ENCODE results near the gene NHERF2. TPM values are rescaled to one million over a fixed set of nuclear protein-coding genes. Genes with fewer than 3 reads are reported as not detected.

NHERF2 gene
- total and polyA plus RNA-seq, 7 donors: 61.6 to 156 (median 86.8) TPM

DNA sequence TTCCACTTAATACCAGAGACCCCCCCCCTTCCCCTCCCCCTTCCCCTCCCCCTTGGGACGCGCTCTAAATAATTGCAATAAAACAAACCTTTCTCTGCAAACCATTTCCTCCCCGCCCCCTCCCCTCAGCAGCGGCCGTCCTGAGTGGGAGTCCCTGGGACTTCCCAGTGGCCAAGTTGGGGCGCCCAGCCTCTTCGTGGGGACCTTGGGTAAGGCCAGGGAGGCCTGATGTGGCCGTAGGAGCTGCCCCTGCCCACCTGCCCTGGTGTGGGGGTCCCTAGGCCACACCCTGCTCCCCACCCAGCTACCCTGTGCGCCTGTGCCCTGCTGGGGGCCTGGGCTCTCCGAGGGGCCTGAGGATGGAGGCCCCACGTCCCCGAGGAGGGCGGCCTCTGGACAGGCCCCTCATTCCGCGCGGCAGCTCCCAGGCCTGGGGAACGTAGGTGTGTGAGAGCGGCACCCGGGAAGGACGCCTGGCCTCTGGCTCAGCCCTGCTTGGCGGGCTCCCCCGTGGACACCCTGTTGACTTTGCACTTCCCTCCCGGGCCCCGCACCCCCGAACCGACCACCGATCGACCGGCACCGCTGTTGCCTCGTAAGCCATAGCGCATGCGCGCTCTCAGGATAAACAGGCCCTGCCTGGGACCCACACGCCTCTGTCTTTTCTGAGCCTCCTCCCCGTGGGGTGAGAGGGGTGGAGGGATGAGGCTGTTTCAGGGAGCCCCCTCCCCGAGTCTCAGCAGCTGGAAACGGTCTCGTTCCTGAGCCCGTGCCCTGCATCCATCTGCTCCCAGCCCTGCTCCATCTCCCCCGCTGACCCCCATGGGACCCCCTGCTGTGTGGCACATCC is 11.9 kb downstream of the NHERF2 start:
- DNase-seq (no peak), ATAC-seq (no peak)
- H3K36me3 ChIP-seq (ENCODE audit: insufficient read depth in 1 of 2, low read depth in 1 of 2): peaks cover 0 to 7% of the 10 kb centered on the region in 2 donors

GRCh38 chr16:2039274-2040031 is 12.8 kb downstream of the NHERF2 start:
- no peaks in the 10 kb centered on the region for H3K27me3 ChIP-seq (ENCODE audit: insufficient read depth in 3 of 3, low read length in 2 of 3)
- intact Hi-C loops (cut with DNase I): no loop called here
- DNase-seq (peak; percentile 69 to 86), ATAC-seq (peak in 3 of 4 donors; percentile 19 to 44 (median 20))
- peaks cover 22% of the 10 kb centered on the region for H3K4me1 ChIP-seq
- WGBS, 3 donors: 49 to 51% (median 49%) methylated on average over 28 to 29 of the region's 29 CpGs
- peaks cover 0 to 7% of the 10 kb centered on the region in 2 donors for H3K36me3 ChIP-seq (ENCODE audit: insufficient read depth in 1 of 2, low read depth in 1 of 2)
- TF ChIP-seq, protein P1, sequence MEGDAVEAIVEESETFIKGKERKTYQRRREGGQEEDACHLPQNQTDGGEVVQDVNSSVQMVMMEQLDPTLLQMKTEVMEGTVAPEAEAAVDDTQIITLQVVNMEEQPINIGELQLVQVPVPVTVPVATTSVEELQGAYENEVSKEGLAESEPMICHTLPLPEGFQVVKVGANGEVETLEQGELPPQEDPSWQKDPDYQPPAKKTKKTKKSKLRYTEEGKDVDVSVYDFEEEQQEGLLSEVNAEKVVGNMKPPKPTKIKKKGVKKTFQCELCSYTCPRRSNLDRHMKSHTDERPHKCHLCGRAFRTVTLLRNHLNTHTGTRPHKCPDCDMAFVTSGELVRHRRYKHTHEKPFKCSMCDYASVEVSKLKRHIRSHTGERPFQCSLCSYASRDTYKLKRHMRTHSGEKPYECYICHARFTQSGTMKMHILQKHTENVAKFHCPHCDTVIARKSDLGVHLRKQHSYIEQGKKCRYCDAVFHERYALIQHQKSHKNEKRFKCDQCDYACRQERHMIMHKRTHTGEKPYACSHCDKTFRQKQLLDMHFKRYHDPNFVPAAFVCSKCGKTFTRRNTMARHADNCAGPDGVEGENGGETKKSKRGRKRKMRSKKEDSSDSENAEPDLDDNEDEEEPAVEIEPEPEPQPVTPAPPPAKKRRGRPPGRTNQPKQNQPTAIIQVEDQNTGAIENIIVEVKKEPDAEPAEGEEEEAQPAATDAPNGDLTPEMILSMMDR (IDR thresholded peaks at IDR 0.05): no peak
- peak overlapping the region; percentile 69 for H3K27ac ChIP-seq
- no peak overlapping the region for H3K4me3 ChIP-seq
- H3K9me3 ChIP-seq: no peaks in the 10 kb centered on the region

More for the DNA sequence above, 11.9 kb downstream of the NHERF2 start:
- Histone ChIP-seq H3K27ac (peak overlapping the region; percentile 69), H3K4me3 (no peak overlapping the region), H3K27me3 (ENCODE audit: insufficient read depth in 3 of 3, low read length in 2 of 3) (no peaks in the 10 kb centered on the region), H3K9me3 (no peaks in the 10 kb centered on the region), H3K4me1 (peaks cover 22% of the 10 kb centered on the region)
- 67 to 74% (median 68%) methylated on average over 38 to 41 of the region's 41 CpGs for WGBS, 3 donors
- TF ChIP-seq, protein P1 (IDR thresholded peaks at IDR 0.05): no peak
- intact Hi-C loops (cut with DNase I): no loop called here

GRCh38 chr16:2040041-2040786 is 13.5 kb downstream of the NHERF2 start:
- DNase-seq (no peak), ATAC-seq (peak in 1 of 4 donors; percentile 7)
- WGBS, 3 donors: 37 to 51% (median 40%) methylated on average over 24 of the region's 24 CpGs
- H3K27ac ChIP-seq: peak overlapping the region; percentile 63
- peaks cover 22% of the 10 kb centered on the region for H3K4me1 ChIP-seq
- H3K27me3 ChIP-seq (ENCODE audit: insufficient read depth in 3 of 3, low read length in 2 of 3): no peaks in the 10 kb centered on the region
- H3K36me3 ChIP-seq (ENCODE audit: insufficient read depth in 1 of 2, low read depth in 1 of 2): peaks cover 0 to 7% of the 10 kb centered on the region in 2 donors
- TF ChIP-seq, protein P1 (IDR thresholded peaks at IDR 0.05): no peak
- no peak overlapping the region for H3K4me3 ChIP-seq
- intact Hi-C loops (cut with DNase I): no loop called here
- no peaks in the 10 kb centered on the region for H3K9me3 ChIP-seq

GRCh38 chr16:2040787-2041522 is 14.3 kb downstream of the NHERF2 start:
- H3K36me3 ChIP-seq (ENCODE audit: insufficient read depth in 1 of 2, low read depth in 1 of 2): peaks cover 0 to 7% of the 10 kb centered on the region in 2 donors
- intact Hi-C loops (cut with DNase I): no loop called here
- 36 to 51% (median 38%) methylated on average over 19 to 20 of the region's 20 CpGs for WGBS, 3 donors
- H3K27me3 ChIP-seq (ENCODE audit: insufficient read depth in 3 of 3, low read length in 2 of 3): no peaks in the 10 kb centered on the region
- H3K9me3 ChIP-seq: no peaks in the 10 kb centered on the region
- TF ChIP-seq, protein P1 (IDR thresholded peaks at IDR 0.05): no peak
- H3K4me3 ChIP-seq: no peak overlapping the region
- peak overlapping the region; percentile 63 for H3K27ac ChIP-seq
- ATAC-seq (peak; percentile 27 to 89 (median 70)), DNase-seq (no peak)
- H3K4me1 ChIP-seq: peaks cover 22% of the 10 kb centered on the region

Measured in psoas muscle (tissue), 8 donors.